ENCODE results near the gene TSPAN18.

DNA sequence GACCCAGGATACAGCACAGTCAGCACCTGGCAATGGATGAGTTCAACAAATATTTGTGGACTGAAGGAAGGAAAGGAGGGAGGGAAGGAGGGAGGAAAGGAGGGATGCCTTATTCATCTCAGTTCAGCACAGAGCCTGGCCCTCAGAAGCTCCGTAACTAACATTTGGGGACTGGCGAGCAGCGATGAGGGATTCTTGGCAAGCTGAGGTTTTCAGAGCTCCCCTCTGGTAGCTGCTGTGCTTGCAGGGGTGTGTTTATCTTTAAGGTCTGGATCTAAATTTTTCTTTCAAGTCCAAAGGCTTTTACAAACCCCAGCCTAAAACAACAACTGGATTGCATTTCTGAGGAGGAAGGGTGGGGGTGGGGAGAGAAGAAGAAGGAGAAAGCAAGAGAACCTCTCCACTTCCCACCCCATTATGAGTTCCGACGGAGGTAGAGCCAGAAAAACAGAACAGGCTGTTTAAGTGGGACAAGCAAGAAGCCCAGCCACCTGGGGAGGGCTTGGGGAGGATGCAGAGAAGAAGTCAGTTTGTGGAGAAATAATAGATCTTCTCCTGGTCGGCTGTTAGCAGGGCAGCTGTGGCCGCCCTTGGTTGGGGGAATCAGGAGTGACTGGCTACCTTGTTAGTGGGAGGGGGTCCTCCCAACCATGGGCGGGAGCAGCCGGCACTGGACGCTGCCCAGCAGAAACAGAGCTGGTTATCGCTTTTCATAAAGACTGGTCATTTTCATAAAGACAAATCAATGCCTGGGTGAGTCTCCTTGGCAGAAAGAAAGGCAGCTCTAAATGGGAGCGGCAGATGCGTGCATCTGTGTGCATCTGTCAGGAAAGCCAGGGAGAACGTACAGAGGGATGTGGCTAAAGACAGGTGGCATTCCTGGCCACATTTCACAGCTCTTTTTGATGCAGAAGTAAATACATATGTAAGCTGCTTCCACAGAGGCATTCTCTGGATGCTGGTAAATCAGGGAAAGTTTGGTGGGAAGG, 78.0 kb downstream of the TSPAN18 start:
- TF ChIP-seq, protein P1, sequence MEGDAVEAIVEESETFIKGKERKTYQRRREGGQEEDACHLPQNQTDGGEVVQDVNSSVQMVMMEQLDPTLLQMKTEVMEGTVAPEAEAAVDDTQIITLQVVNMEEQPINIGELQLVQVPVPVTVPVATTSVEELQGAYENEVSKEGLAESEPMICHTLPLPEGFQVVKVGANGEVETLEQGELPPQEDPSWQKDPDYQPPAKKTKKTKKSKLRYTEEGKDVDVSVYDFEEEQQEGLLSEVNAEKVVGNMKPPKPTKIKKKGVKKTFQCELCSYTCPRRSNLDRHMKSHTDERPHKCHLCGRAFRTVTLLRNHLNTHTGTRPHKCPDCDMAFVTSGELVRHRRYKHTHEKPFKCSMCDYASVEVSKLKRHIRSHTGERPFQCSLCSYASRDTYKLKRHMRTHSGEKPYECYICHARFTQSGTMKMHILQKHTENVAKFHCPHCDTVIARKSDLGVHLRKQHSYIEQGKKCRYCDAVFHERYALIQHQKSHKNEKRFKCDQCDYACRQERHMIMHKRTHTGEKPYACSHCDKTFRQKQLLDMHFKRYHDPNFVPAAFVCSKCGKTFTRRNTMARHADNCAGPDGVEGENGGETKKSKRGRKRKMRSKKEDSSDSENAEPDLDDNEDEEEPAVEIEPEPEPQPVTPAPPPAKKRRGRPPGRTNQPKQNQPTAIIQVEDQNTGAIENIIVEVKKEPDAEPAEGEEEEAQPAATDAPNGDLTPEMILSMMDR (IDR thresholded peaks at IDR 0.05) = peak in 1 of 4 experiments; percentile 17
- TF ChIP-seq POLR2AphosphoS5 (IDR thresholded peaks at IDR 0.05) (no peak), POLR2A (IDR thresholded peaks at IDR 0.05) (no peak)

Measured in gastroesophageal sphincter (tissue), 3 donors.